Activated CD4-positive, alpha-beta T cell treated with anti-CD3 and anti-CD28 coated beads, Interleukin-2, amount 50 U/mL, for 1 hour (primary cell): ENCODE results near the gene CALML5.

Source experiments
- DNase-seq: peaks from one replicate; pipeline ENCODE4 v3.0.0-alpha.2; 2020

CALML5 gene, protein sequence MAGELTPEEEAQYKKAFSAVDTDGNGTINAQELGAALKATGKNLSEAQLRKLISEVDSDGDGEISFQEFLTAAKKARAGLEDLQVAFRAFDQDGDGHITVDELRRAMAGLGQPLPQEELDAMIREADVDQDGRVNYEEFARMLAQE

DNA sequence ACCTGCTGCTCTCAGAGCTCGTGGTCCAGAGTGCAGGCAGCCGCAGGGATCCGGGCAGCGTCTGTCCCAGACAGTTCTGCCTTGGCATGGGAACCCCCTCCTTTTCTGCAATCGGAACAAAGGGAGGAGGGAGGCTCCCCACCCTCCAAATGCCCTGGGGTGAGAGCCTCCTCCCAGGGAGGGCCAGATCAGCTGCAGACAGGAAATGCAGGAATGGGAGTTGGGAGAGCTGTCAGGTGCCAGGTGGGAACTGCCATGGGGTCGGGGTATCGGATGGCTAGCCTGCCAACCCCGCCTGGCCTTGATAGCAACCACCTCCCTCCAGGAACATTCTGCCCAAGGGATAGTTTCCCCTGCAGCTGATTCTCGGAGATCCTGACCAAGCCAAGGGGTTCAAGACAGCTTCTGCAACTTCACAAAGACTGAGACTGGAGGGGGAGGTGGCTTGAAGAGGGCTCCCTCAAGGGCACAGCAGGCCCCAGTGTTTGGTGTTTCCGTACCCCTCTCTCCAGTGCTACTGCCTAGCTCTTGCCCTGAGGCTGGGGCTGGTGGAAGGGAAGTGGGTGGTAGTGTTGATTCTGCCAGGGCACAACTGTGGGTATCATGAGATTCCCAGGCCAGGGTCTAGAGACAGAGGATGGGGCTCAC, at the start of gene CALML5:
CALML5 (minus strand) TSS at position 78 of the 648 bp plus-strand sequence. CDS start 132 bp downstream, outside the sequence.
- DNase-seq, result no peak

DNA sequence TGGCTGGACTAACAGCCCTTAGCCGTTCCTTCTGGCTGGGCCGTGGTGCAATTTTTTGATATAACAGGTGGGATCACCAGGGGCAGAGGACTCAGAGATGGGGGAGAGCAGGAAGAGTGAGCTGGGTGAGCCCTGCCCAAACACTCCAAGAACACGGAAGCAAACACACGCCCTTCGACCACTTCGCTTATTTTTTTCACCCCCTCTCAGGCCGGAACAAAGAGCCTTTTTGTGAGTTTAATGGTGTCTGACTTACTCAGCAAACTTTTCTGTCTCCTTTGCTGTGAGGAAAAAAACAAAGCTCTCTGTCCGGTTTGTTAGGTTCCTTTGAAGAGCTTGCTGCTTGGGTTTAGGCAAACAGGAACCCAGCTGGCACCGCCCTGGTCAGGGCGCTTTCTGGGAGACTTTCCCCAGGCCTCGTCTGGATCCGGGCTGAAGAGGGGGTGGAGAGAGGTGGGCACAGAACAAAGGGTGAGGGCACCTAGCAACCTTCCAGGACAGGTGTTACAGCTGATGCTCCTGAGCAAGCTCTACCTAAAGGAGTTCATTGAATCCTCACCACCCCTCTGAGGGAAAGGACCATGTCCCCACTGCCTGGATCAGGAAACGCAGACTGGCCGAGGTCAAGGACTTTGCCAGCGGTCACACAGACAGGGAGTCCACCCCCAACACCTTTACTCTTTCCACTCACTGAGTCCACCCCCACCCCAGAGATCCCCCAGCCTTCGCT, 48.7 kb upstream of the CALML5 start:
- DNase-seq, result no peak

DNA sequence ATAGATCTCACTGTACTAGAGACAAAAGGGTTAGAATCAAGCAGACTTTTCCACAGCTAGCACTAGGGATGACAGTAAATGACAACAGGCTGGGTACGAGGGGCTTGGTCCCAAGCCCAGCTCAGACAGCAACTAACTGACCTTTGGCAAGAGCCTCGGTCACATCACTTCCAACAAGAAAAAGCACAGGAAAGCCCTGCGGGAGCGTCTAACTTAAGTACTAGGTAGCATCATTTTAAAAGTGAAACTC, 48.2 kb upstream of the CALML5 start:
- DNase-seq, result no peak

DNA sequence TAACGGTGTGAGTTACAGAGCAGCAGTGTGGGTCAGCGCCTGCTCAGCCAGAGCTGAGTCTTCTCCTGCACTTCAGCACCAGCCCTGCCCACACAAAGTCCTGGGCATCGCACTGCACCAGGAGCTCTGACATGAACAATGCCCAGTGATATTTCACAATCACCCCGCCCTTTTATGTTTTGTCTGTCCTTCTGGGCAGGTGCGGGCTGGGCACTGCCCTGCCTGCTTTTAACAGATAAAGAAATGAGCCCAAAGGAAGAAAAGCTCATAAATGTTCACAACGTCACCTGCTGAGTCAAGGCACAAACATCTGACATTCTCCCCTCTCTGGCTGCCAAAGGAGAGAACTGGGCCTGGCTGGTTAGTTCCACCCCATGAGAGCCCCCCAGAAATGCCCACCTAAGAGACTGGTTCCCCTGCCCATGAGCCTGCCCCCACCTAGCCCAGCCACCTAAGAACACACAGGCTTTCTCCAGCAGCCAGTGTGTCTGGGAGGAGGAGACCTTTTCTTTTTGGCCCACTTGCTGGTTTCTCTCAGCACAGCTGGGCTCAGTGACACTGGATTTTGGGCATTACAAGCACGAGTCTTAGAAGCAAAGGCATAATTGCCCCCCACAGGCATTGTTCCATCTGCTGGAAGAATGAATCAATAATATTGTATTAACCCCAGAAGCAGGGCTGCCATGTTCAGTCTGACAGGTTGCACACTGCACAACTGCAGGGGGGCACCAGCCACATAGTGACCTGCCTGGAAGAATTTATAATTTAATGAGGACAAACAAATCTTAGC, 47.7 kb upstream of the CALML5 start:
- no peak for DNase-seq

DNA sequence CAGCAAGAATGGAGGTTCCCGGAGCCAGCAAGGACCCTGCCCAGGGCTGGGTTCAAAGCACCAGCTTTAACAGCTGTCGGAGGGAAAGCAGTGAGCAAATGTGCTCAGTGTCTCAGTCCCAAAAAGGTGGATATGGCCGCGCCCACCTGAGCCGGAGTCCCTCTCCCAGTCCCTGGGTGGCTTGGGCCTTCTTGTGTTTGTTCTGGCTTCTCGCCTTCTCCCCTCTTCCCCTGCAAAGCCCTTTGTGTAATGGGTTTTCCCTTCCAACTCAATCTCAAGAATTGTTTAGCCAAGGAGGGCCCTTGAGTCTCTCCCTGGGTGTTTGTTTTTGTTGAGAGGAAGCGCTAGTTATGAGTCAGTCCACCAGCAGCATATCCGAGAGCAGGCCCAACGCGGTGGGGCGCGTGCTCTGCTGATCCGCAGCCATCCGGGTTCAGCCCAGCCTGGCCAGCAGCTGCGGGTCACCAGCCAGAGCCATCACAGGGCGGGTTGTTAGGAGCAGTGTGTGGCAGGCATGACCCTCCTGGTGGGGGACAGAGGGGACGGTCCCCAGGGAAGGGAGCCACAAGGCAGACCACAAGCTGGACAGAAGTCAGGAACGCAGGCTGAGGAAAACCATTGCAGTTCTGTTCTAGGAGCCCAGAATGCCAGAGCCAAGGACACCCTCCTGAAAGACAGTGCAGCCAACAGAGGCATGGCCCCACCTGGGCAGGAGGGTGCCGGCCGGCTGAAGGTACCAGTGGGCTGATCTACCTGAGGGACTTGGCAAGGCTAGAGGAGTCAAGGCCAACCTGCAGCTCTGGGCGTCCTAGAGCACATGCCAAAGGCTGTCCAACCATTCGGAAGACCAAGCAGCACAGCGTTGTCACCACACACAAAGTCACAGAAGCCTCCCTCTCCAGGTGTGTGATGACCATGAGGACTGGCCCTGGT, 46.7 kb upstream of the CALML5 start:
- DNase-seq, result no peak

DNA sequence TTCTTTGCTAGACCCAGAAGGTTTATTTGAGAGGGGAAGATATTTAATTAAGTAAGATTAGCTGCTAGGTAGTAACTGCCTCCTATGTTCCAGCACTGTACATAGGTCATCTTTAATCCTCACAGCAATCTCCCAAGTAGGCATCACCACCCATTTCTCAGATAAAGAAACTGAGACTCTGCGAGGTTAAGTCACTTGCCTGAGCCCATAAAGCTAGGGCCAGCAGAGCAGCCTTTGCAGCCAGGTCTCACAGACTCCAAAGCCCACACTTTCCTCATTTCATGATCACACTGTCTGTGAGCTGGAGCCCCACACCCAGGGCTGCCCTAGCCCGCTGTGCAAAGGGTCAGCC, 46.0 kb upstream of the CALML5 start:
- DNase-seq, result no peak

DNA sequence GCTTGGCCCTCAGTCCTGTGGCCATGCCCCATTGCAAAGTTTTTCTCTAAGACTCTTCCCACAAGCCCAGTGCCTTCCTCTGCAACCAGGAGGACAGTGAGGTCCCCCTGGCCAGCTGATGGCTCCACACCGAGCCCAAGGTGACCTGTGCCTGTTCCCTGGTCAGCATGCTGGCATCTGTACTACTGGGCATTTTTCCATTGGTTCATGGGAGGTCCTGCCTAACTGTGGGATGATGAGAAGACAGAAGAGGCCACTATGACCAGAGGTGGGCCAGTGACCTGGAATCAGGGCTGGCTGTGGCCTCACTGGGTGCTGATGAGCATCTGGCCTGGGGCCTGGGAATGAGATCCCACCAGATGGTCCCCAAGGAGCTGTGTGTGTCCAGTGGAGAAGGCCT, 45.6 kb upstream of the CALML5 start:
- DNase-seq, result no peak

DNA sequence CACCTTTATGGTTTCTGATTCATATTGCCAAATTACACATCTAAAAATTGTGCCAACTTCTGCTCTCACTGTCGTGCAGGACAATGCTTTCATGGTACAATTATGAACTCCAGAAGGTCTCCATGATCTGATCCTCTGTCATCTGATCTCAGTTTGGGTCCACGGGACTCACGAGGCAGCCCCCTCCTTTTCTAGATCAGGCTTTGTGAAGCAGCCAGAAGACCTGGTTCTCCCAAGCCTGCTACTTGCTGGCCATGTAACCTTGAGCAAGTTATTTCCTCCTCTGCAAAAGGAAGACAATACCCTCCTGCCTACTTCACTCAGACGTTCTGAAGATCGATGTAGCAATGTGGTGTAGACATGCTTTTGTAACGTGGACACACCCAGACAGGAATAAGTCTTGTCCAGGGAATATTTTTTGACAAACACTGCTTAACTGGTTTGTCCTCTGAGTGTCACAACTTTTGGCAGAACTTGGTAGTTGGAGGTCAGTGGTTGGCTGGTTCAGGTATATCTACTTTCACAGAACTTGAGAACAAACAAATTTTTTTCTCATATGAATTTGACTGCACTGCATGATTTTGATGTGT, 44.9 kb upstream of the CALML5 start:
- no peak for DNase-seq

DNA sequence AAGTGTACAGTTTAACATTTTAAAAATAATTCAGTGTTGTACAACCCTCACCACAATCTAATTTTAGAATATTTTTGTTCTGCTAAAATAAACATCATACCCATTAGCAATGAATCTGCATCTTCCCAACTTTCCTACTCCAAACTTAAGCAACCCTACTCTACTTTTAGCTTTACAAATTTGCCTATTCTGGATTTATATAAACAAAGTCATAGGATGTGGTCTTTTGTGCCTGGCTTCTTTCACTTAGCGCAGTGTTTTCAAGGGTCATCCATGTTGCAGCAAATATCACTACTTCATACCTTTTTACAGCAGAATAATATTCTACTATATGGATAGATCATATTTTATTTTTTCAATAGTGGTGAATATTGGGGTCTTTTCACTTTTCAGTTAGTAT, 44.3 kb upstream of the CALML5 start:
- no peak for DNase-seq

DNA sequence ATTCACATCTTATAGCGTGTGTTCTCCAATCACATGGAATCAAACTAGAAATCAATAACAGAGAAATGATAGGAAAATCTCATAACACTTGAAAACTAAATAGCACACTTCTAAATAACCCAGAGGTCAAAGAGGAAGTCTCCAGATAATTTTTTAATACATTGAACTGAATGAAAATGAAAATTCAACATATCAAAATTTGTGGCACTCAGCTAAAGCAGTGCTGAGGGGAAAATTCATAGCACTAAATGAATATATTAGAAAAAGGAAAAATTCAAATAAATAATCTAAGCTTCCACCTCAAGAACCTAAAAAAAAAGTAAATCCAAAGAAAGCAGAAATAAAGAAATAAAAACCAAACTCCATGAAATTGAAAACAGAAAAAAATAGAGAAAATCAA, 42.7 kb upstream of the CALML5 start:
- no peak for DNase-seq

DNA sequence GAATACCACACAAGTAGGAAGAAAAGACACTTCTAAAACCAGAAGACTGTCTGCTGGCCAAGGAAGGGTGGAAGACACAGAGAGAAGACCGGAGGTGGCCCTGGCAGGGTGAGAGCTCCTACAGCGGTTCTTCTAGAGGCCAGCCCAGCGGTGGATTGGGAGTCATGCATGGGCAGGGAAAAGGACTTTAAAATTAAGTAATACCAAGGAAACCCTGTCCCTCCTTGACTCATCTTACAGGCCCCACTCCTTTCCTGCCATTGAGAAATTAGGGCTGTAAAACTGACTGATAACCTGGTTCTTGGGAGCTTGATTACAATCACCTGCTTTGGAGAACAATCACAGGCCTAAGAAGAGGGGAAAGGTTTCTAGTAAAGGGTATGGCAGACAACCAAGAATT, 41.5 kb upstream of the CALML5 start:
- DNase-seq, result no peak

DNA sequence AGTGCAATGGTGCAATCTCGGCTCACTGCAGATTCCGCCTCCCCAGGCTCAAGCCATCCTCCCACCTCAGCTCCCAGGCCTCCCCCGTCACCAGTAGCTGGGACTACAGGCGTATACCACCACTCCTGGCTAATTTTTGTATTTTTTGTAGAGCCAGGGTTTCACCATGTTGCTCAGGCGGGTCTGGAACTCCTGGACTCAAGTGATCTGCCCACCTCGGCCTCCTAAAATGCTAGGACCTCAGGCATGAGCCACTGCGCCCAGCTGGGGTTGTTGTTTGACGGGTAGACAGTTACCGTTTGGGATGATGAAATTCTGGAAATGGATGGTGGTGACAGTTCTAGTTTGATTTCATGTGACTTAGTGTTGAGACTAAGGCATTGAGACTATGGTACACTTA, 40.7 kb upstream of the CALML5 start:
- DNase-seq, result no peak

DNA sequence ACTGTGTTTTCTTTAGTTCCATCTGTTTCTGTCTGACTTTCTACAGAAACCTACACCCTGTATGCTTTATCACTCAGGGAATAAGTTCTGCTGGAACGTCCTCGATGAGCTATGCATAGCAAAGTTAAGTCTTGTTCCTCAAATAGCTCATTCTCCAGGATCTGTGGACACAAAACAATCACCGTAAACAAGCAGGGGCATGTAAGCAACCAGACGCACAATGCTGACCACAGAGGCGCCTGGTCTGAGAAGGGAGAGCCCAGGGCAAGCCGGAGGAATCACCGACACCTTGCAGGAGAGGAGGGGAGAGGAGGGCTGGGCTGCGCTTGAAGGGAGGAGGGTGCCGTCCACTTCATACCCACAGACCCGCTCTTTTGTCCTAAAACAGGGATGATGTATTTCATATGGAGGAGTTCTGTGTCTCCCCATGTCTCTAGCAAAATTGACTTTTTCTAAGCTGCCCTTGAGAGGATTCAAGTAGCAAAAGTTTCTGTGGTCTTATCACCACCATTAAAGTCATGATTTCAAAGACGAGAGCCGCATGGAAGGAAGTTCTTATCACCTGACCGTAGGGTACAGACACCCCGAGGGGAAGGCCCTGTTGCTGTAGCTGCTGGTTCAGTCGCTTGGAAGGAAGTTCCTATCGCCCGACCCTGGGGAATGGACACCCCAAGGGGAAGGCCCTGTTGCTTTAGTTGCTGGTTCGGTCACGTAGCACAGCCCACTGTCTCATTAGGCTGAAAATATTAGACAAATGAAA, 39.7 kb upstream of the CALML5 start:
- no peak for DNase-seq

DNA sequence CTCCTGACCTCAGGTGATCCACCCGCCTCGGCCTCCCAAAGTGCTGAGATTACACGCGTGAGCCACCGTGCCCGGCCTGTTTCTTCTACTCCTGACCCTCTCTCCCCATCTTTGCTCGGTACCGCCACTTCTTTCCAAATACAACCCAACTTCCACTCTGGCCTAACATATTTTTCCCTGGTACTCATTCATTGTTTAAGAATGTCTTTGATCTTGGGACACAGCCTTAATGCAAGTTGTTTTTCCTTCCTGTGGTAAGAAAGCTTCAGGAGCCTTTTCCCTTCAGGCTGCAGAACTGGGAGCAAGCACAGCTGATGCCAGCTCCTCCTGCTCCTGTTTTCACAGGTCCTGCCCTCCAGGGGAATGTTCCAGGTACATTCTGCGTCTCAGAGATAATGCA, 39.1 kb upstream of the CALML5 start:
- DNase-seq, result no peak

DNA sequence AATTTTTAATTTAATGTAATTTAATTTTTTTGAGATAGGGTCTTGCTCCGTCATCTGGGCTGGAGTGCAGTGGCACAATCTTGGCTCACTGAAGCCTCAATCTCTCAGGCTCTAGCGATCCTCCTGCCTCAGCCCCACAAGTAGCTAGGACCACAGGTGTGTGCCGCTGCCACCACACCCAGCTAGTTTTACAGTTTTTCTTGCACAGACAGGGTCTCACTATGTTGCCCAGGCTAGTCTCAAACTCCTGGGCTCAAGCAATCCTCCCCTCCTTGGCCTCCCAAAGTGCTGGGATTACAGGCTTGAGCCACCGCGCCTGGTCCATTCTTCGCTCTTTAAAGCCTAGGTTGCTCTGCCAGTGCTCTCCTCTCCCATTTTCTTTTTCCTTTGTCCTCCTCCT, 38.3 kb upstream of the CALML5 start:
- DNase-seq, result no peak

DNA sequence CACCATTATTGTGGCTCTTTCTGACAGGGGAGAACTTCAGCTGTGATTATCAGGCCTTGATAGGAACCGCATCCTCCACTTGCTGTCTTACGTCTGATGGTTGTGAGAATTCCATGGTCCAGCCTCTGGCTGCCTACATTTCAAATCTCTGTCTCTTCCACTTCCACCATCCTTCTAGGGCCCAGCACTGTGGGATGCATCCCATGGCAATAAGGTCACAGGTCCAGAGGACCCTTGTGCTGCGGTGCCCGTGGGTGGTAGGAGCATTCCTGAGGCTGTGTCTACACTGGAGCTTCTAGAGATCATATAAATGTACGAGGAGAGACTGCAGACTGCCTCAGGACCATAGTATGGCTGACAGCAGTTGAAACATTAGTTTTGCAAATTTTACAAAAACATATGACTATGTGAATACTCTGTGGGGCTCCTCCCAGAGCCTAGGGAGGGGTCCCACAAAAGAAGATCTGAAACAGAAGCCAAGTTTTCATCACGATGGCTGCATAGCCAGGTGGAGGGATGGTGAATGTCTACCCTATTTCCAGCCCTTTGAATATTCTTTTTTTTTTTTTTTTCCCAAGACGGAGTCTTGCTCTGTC, 37.2 kb upstream of the CALML5 start:
- no peak for DNase-seq

DNA sequence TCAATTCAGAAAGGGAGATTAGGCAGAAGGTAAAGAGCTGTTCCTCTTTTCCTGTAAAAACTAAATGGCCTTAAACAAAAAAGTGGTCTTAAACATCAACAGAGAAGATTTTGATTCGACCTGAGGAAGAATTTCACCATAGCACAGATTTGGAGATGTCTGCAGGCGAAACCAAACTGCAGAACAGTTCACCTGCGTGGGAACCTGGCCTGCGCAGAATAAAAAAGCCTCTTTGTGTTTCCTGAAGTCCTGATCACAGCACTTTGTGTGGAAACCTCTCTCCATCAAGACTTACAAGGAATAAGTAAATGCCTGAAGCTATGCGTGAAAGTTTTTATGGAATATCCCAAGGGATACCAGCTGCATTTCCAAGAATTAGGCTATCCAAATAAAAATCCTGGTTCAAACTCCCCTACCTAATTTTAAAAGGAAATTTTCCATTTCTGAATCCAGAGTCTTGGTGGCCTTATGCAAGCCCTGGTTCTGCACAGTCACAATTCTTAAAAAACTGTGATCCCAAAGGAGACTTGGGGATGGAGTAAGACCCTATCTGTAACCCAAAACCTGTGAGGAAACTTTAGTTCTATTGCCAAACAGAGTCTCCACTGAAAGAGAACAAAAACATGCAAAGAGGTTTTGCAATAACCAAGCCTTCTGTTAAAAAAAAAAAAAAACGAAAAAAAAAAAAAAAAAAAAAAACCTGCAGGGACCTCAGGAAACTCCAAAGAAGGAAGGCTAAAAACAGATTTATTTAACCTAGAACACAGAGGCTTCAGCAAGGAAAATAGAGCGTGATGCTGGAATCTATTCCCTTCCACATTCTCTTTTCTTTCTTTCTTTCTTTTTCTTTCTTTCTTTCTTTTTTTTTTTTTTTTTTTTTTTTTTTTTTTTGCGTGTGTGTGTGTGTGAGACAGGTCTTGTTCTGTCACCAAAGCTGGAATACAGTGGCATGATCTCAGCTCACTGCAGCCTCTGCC, 35.8 kb upstream of the CALML5 start:
- DNase-seq, result no peak

DNA sequence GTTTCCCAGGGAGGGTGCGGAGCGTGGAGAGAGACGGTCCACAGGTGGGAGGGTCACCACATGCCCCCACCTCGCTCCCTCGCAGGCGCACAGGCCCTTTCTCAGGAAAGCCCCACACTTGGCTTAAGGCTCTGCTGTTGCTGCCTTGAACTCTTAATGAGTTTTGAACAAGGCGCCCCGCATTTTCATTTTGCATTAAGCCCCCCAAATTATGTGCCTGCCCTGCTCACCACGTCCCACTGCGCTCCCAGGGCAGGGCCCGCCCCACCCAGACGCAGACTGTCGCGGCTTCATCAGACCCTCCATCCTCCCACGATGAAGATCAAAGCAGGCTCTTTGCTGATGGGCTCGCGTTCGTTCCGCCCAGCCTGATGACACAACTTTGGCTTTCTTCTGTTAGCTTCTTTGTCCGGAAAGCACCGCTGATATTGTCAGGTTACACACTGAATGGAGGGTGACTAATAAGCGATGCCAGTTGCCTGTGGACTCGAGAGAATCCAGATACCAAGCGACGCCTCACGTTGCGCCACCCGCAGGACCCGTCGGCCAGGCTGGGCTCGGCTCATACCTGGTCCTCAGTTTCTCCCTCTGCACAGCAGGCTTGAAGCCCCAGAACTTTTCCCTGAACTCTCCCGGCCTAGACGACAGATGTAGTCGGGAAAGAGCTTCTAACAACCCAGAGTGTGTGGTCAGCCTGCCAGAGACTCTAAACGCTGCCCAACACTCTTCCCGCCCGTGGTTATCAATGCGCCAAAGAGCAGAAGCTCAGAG, 34.9 kb upstream of the CALML5 start:
- no peak for DNase-seq

DNA sequence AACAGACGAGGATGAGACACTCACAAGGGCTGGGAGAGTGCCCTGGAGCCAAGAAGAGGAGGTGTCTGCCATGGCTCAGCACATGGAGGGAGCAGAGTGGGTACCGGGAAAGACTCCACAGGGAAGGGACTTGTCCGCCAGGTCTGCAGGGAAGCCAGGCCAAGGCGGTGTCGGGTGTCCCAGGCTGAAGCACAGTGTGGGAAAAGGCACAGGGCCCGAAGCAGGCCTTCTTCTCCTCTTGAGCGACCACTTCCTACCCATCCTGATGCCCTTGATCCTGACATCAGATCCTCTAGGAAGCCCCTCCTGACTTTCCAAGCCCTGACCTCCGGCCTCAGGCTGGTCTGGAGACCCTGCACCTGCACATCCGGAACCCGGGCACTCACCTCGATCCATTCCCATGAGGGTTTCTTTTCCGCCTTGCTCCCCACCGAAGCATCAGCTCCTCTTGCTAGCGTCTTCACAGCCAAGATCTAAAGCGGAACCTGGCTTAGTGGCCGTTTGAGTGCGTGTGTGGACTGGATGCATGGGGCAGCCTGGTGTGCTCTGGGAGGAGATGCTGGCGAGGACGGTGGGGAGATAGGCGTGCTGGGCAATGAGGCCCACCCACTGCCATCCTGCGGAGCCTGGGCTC, 33.8 kb upstream of the CALML5 start:
- DNase-seq, result no peak
